Mesothelial cell of epicardium (in vitro differentiated cells): ENCODE measurements around the gene TCEAL1. TPM values are rescaled to one million over a fixed set of nuclear protein-coding genes. Genes with fewer than 3 reads are reported as not detected.
"Not testable (repeated sequence)": the region's sequence is repeated elsewhere in the genome, so short reads cannot be mapped to it uniquely, and the experiment has no call there.

Source experiments
- DNase-seq, 2 experiments: peaks; one replicate each; pipeline ENCODE4 v3.0.0; 2021; ENCODE audit warnings: low spot score in 2 of 2; ENCODE audit not compliant: unreplicated experiment in 2 of 2
- H3K27ac Mint-ChIP-seq: 2 replicates; pipeline ENCODE4 v1.8.0; 2021; ENCODE audit warnings: mixed read lengths
- H3K27me3 Mint-ChIP-seq: 2 replicates; pipeline ENCODE4 v1.8.0; 2021; ENCODE audit warnings: low read depth, mixed read lengths
- H3K36me3 Mint-ChIP-seq: 2 replicates; pipeline ENCODE4 v1.8.0; 2021; ENCODE audit warnings: mixed read lengths
- H3K4me1 Mint-ChIP-seq: 2 replicates; pipeline ENCODE4 v1.8.0; 2021; ENCODE audit warnings: mixed read lengths
- H3K4me3 Mint-ChIP-seq: 2 replicates; pipeline ENCODE4 v1.8.0; 2021; ENCODE audit warnings: mild to moderate bottlenecking, moderate library complexity, mixed read lengths
- H3K9me3 Mint-ChIP-seq: 2 replicates; pipeline ENCODE4 v1.8.0; 2021; ENCODE audit warnings: mixed read lengths
- CTCF ChIP-seq: fragments of 200-600 bp; sonication (generic); IDR thresholded peaks from one replicate; pipeline ENCODE4 v1.5.0; 2021; ENCODE audit warnings: antibody characterized with exemption; ENCODE audit not compliant: unreplicated experiment
- total RNA-seq: library from RNA; stranded (reverse); gene quantifications from 3 replicates; pipeline ENCODE4 v1.2.1, GENCODE V29; 2021

Gene TCEAL1
- total RNA-seq, 1 donor from 2014 or later, result 18.8 TPM

- Mint-ChIP-seq H3K9me3 (peaks cover 17% of the 10 kb centered on the region), H3K36me3 (no peaks in the 10 kb centered on the region), H3K4me3 (no peak overlapping the region), H3K4me1 (peaks cover 2% of the 10 kb centered on the region), H3K27ac (no peak overlapping the region), H3K27me3 (peaks cover 4% of the 10 kb centered on the region)
- no peak for DNase-seq
- TF ChIP-seq CTCF, result no peak
These were observed 11.8 kb downstream of the TCEAL1 start for GRCh38 chrX:103640401-103641155.

- H3K27ac Mint-ChIP-seq, result no peak overlapping the region
- peaks cover 40% of the 10 kb centered on the region for H3K9me3 Mint-ChIP-seq
- no peak for TF ChIP-seq CTCF
- DNase-seq, result no peak
- no peak overlapping the region for H3K4me3 Mint-ChIP-seq
- no peaks in the 10 kb centered on the region for H3K36me3 Mint-ChIP-seq
- H3K27me3 Mint-ChIP-seq, result peaks cover 4% of the 10 kb centered on the region
- peaks cover under 1% of the 10 kb centered on the region for H3K4me1 Mint-ChIP-seq
These were observed 15.3 kb downstream of the TCEAL1 start for GRCh38 chrX:103644125-103644524.

GRCh38 chrX:103647630-103648029, 18.9 kb downstream of the TCEAL1 start:
- Mint-ChIP-seq H3K27ac (no peak overlapping the region), H3K4me3 (no peak overlapping the region), H3K27me3 (peaks cover 4% of the 10 kb centered on the region), H3K36me3 (no peaks in the 10 kb centered on the region), H3K9me3 (peaks cover 40% of the 10 kb centered on the region), H3K4me1 (no peaks in the 10 kb centered on the region)
- TF ChIP-seq CTCF, result no peak
- DNase-seq, result no peak

- H3K4me1 Mint-ChIP-seq, result no peaks in the 10 kb centered on the region
- peaks cover 34% of the 10 kb centered on the region for H3K9me3 Mint-ChIP-seq
- no peak overlapping the region for H3K27ac Mint-ChIP-seq
- no peaks in the 10 kb centered on the region for H3K27me3 Mint-ChIP-seq
- no peak for DNase-seq
- H3K4me3 Mint-ChIP-seq, result no peak overlapping the region
- H3K36me3 Mint-ChIP-seq, result no peaks in the 10 kb centered on the region
- TF ChIP-seq CTCF, result no peak
These were observed 22.5 kb downstream of the TCEAL1 start for GRCh38 chrX:103651151-103651773.

- DNase-seq, H3K4me1 Mint-ChIP-seq, H3K4me3 Mint-ChIP-seq, H3K27me3 Mint-ChIP-seq, H3K36me3 Mint-ChIP-seq, H3K27ac Mint-ChIP-seq: not testable (repeated sequence)
- peaks cover 21% of the 10 kb centered on the region for H3K9me3 Mint-ChIP-seq
These were observed 26.6 kb downstream of the TCEAL1 start for GRCh38 chrX:103655230-103656000.

- peaks cover 1% of the 10 kb centered on the region for H3K27me3 Mint-ChIP-seq
- H3K36me3 Mint-ChIP-seq, result no peaks in the 10 kb centered on the region
- H3K27ac Mint-ChIP-seq, result no peak overlapping the region
- H3K4me3 Mint-ChIP-seq, result no peak overlapping the region
- H3K9me3 Mint-ChIP-seq, result peaks cover 26% of the 10 kb centered on the region
- no peaks in the 10 kb centered on the region for H3K4me1 Mint-ChIP-seq
- no peak for DNase-seq
- no peak for TF ChIP-seq CTCF
These were observed 27.8 kb downstream of the TCEAL1 start for GRCh38 chrX:103656617-103657016.

- DNase-seq, H3K27me3 Mint-ChIP-seq, H3K4me3 Mint-ChIP-seq, H3K4me1 Mint-ChIP-seq, H3K36me3 Mint-ChIP-seq, H3K27ac Mint-ChIP-seq: not testable (repeated sequence)
- H3K9me3 Mint-ChIP-seq, result peaks cover 22% of the 10 kb centered on the region
These were observed 28.3 kb downstream of the TCEAL1 start for GRCh38 chrX:103657066-103657465.
